Measurements from ENCODE around the gene ACAP3. TPM values are rescaled to one million over a fixed set of nuclear protein-coding genes. Genes with fewer than 3 reads are reported as not detected.

The ACAP3 gene
- total RNA-seq, 2 donors from 2014 or later = 63.5 to 66.2 TPM

- Mint-ChIP-seq H3K4me3 (peak overlapping the region; percentile 74), H3K36me3 (ENCODE audit: low read depth) (no peaks in the 10 kb centered on the region), H3K4me1 (peaks cover 14% of the 10 kb centered on the region), H3K27me3 (peaks cover 11% of the 10 kb centered on the region), H3K27ac (no peak overlapping the region)
- no peak for DNase-seq
- no peaks in the 10 kb centered on the region for H3K9me3 ChIP-seq (ENCODE audit: control insufficient read depth, low read length, poor library complexity, severe bottlenecking)
- peak; percentile 44 for ATAC-seq
Measured at GRCh38 chr1:1348420-1349255, 40.9 kb upstream of the ACAP3 start.

- H3K4me1 Mint-ChIP-seq = peaks cover 10% of the 10 kb centered on the region
- peak overlapping the region; percentile 74 for H3K4me3 Mint-ChIP-seq
- no peaks in the 10 kb centered on the region for H3K36me3 Mint-ChIP-seq (ENCODE audit: low read depth)
- ATAC-seq = no peak
- H3K9me3 ChIP-seq (ENCODE audit: control insufficient read depth, low read length, poor library complexity, severe bottlenecking) = no peaks in the 10 kb centered on the region
- H3K27ac Mint-ChIP-seq = peak overlapping the region; percentile 9
- H3K27me3 Mint-ChIP-seq = peaks cover 8% of the 10 kb centered on the region
- no peak for DNase-seq
Measured at GRCh38 chr1:1347663-1348419, 40.1 kb upstream of the ACAP3 start.

- H3K9me3 ChIP-seq (ENCODE audit: control insufficient read depth, low read length, poor library complexity, severe bottlenecking) = no peaks in the 10 kb centered on the region
- peaks cover 6% of the 10 kb centered on the region for H3K4me1 Mint-ChIP-seq
- ATAC-seq (no peak), DNase-seq (no peak)
- no peaks in the 10 kb centered on the region for H3K36me3 Mint-ChIP-seq (ENCODE audit: low read depth)
- H3K27ac Mint-ChIP-seq = peak overlapping the region; percentile 9
- H3K27me3 Mint-ChIP-seq = peaks cover under 1% of the 10 kb centered on the region
- H3K4me3 Mint-ChIP-seq = no peak overlapping the region
Measured at GRCh38 chr1:1347026-1347595, 39.4 kb upstream of the ACAP3 start.

- H3K36me3 Mint-ChIP-seq (ENCODE audit: low read depth) = no peaks in the 10 kb centered on the region
- peak overlapping the region; percentile 9 for H3K27ac Mint-ChIP-seq
- no peaks in the 10 kb centered on the region for H3K27me3 Mint-ChIP-seq
- H3K4me1 Mint-ChIP-seq = peaks cover 6% of the 10 kb centered on the region
- H3K9me3 ChIP-seq (ENCODE audit: control insufficient read depth, low read length, poor library complexity, severe bottlenecking) = no peaks in the 10 kb centered on the region
- ATAC-seq = no peak
- no peak overlapping the region for H3K4me3 Mint-ChIP-seq
- DNase-seq = no peak
Measured at GRCh38 chr1:1346501-1346890, 38.8 kb upstream of the ACAP3 start.

- Mint-ChIP-seq H3K4me3 (no peak overlapping the region), H3K27me3 (no peaks in the 10 kb centered on the region)
Measured at GRCh38 chr1:1345860-1346500, 38.2 kb upstream of the ACAP3 start.

GRCh38 chr1:1345384-1345783 is 37.7 kb upstream of the ACAP3 start:
- H3K27me3 Mint-ChIP-seq = no peaks in the 10 kb centered on the region
- no peak overlapping the region for H3K4me3 Mint-ChIP-seq
- peaks cover 6% of the 10 kb centered on the region for H3K4me1 Mint-ChIP-seq
- no peak overlapping the region for H3K27ac Mint-ChIP-seq
- DNase-seq (no peak), ATAC-seq (no peak)
- no peaks in the 10 kb centered on the region for H3K9me3 ChIP-seq (ENCODE audit: control insufficient read depth, low read length, poor library complexity, severe bottlenecking)
- no peaks in the 10 kb centered on the region for H3K36me3 Mint-ChIP-seq (ENCODE audit: low read depth)

More at GRCh38 chr1:1345860-1346500, 38.2 kb upstream of the ACAP3 start:
- ATAC-seq (no peak), DNase-seq (no peak)
- Mint-ChIP-seq H3K4me1 (peaks cover 6% of the 10 kb centered on the region), H3K36me3 (ENCODE audit: low read depth) (no peaks in the 10 kb centered on the region), H3K27ac (no peak overlapping the region)
- H3K9me3 ChIP-seq (ENCODE audit: control insufficient read depth, low read length, poor library complexity, severe bottlenecking) = no peaks in the 10 kb centered on the region

GRCh38 chr1:1344655-1345361 is 37.1 kb upstream of the ACAP3 start:
- DNase-seq (no peak), ATAC-seq (no peak)
- Mint-ChIP-seq H3K4me1 (peaks cover 6% of the 10 kb centered on the region), H3K4me3 (no peak overlapping the region), H3K27me3 (no peaks in the 10 kb centered on the region), H3K36me3 (ENCODE audit: low read depth) (no peaks in the 10 kb centered on the region), H3K27ac (no peak overlapping the region)
- no peaks in the 10 kb centered on the region for H3K9me3 ChIP-seq (ENCODE audit: control insufficient read depth, low read length, poor library complexity, severe bottlenecking)

GRCh38 chr1:1343811-1344421 is 36.2 kb upstream of the ACAP3 start:
- DNase-seq = no peak
- H3K27me3 Mint-ChIP-seq = no peaks in the 10 kb centered on the region
- no peak overlapping the region for H3K4me3 Mint-ChIP-seq
- no peak overlapping the region for H3K27ac Mint-ChIP-seq
- ATAC-seq = no peak
- H3K36me3 Mint-ChIP-seq (ENCODE audit: low read depth) = no peaks in the 10 kb centered on the region
- peaks cover 6% of the 10 kb centered on the region for H3K4me1 Mint-ChIP-seq
- no peaks in the 10 kb centered on the region for H3K9me3 ChIP-seq (ENCODE audit: control insufficient read depth, low read length, poor library complexity, severe bottlenecking)

- Mint-ChIP-seq H3K4me3 (no peak overlapping the region), H3K27ac (peak overlapping the region; percentile 14), H3K36me3 (ENCODE audit: low read depth) (no peaks in the 10 kb centered on the region), H3K27me3 (no peaks in the 10 kb centered on the region), H3K4me1 (peaks cover 6% of the 10 kb centered on the region)
- H3K9me3 ChIP-seq (ENCODE audit: control insufficient read depth, low read length, poor library complexity, severe bottlenecking) = no peaks in the 10 kb centered on the region
- DNase-seq (no peak), ATAC-seq (no peak)
Measured at GRCh38 chr1:1342584-1343115, 34.9 kb upstream of the ACAP3 start.

GRCh38 chr1:1342061-1342562 is 34.4 kb upstream of the ACAP3 start:
- H3K36me3 Mint-ChIP-seq (ENCODE audit: low read depth) = no peaks in the 10 kb centered on the region
- H3K27ac Mint-ChIP-seq = peak overlapping the region; percentile 14
- H3K4me1 Mint-ChIP-seq = peaks cover 5% of the 10 kb centered on the region
- no peaks in the 10 kb centered on the region for H3K9me3 ChIP-seq (ENCODE audit: control insufficient read depth, low read length, poor library complexity, severe bottlenecking)
- ATAC-seq = no peak
- H3K4me3 Mint-ChIP-seq = no peak overlapping the region
- no peak for DNase-seq
- no peaks in the 10 kb centered on the region for H3K27me3 Mint-ChIP-seq

GRCh38 chr1:1341549-1342021 is 33.9 kb upstream of the ACAP3 start:
- H3K36me3 Mint-ChIP-seq (ENCODE audit: low read depth) = no peaks in the 10 kb centered on the region
- H3K27ac Mint-ChIP-seq = no peak overlapping the region
- peaks cover 2% of the 10 kb centered on the region for H3K4me1 Mint-ChIP-seq
- DNase-seq = no peak
- no peaks in the 10 kb centered on the region for H3K27me3 Mint-ChIP-seq
- H3K9me3 ChIP-seq (ENCODE audit: control insufficient read depth, low read length, poor library complexity, severe bottlenecking) = no peaks in the 10 kb centered on the region
- no peak overlapping the region for H3K4me3 Mint-ChIP-seq
- no peak for ATAC-seq

Data from T-helper 17 cell (primary cell).